HL-60/S4 (cell line): ENCODE measurements around the gene TNFSF11.

Source experiments
- in situ Hi-C: fragments of 300-500 bp; cut with MboI; formaldehyde crosslinking; loops from 2 replicates; pipeline ENCODE4 v1.14.3; 2022; ENCODE audit warnings: low sequenced_read_pairs

Gene TNFSF11

DNA sequence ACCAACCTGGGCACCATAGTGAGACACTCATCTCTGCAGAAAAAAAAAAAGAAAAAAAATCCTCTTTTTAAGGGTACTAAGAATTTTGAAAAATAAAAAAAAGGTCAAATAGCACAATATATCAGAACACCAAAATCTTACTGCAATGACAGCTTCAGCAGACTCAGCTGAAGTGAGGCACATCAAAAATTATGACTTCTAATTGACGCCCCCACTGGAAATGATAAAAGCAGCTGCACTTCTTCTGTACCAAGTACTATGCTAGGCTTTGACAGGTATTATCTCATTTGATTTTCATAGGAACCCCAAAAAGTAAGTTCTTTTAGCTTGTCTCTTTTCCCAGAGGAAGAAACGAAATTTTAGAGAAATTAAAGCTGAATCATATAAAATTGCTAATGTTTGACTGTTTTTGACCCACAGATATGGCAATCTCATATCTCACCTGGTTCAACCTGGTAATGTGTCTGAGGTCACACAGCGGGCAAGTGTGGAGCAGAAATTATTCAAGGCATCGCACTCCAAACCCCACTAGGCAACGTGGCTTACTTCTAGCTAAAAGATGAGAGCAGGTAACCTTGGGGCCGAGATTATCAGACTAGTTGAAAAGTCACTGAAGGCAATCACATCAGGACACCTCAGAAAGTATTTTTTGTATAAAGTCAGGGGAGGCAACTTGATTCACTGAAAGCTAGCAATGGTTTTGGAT, 78.1 kb downstream of the TNFSF11 start:
- in situ Hi-C loops: no loop called here

DNA sequence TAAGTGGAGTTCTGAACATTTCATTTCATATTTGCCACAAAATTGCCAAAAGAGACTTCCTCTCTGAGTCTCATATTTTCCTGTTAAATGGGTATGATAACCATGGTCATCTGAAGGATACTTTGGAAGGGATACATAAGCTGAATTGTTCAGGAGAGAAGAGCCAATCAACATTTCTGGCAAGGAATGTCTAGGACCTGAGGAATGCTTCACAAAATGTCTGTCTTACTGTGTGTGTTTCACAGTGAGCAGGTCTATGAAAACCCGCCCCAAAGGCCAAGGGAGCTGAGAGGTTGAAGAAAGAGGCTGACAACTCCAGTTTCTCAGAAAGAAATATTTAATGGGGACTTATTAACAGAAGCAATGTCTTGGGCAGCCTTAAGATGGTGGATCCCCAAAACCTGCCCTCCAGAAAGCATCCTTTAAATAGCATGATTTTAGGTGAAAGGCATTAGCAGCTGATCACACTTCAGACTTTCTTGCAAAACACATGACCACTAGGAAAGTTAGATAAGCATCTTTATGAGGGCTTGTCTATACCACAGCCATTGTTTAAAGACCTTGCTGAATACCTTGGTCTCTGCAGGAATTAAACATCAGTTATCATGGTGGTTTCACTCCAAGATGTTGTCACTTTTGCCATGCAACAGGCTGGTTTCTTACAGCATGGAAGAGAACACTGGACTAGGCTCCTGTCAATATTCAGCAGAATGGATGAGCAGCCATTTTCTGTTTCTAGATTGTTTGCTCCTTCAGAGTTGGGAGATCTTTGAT, 78.9 kb downstream of the TNFSF11 start:
- in situ Hi-C loops: no loop called here

DNA sequence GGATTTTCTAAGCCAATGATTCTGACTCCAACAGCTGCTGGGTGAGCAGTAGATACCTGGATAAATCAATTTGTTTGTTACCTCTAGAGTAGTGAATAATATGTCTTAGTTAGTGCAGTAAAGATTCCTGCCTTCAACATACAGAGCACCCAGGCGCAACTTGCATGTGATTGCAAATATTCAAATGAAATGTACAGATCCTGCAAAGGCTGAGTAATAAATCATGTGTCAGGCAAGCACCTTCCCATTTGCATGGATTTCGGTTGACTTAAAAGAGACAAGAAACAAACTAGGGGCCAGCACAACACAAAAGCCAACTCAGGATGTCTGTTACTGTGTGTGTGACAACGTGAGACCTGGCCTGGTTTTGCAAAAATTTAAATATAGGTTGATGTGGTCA, 79.7 kb downstream of the TNFSF11 start:
- in situ Hi-C loops: no loop called here

DNA sequence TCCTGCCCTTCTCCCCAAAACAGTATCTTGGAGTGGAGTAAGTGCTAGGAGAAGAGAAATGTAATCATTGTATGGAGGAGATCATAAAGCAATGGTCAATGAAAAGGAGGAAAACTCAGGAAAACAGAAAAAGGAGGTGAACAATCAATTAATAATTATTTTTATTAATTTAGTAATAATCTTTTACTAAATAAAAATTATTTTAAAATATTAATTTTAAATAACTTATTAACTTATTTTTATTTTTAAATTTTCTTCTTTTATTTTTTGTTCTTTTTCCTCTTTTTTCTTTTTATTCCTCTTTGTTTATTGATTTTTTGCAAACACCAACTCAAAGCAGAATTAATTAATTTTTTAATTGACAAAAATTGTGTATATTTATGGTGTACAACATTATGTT, 80.3 kb downstream of the TNFSF11 start:
- in situ Hi-C loops: no loop called here

DNA sequence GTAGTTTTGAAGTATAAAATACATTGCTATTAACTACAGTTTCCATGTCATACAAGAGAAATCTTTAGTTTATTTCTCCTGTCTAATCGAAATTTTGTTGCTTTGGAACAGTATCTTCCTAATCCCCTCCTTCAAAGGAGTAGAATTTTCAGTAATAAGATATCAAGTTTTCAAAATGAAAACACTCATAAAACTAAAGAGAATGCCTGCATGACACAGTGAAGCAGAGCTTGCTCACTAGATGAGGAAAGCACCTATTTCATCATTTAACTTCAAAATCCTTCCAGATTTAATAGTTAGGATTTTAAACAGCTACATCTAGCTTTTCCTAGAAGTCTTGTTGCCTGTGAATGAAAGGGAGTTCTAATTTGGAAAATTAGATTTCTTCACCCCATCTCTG, 80.8 kb downstream of the TNFSF11 start:
- in situ Hi-C loops: no loop called here

DNA sequence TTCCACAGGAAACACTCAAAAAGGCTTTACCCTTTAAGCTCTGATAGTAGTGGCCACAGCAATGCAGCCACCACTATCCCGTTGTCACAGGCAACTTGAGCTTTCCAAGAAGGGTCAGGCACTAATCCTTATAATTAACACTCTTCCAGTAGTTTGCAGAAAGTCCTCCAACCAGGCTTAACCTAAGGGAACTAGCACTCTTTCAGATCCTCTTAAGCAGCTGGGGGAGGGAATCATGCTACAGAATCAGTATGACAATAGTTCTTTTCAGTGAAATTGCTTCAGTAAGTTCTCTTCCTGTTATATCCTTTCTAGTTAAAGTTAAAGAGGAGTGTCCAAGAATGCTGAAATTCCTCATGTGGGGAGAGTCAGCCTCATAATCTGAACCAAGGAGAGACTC, 82.2 kb downstream of the TNFSF11 start:
- in situ Hi-C loops: no loop called here

DNA sequence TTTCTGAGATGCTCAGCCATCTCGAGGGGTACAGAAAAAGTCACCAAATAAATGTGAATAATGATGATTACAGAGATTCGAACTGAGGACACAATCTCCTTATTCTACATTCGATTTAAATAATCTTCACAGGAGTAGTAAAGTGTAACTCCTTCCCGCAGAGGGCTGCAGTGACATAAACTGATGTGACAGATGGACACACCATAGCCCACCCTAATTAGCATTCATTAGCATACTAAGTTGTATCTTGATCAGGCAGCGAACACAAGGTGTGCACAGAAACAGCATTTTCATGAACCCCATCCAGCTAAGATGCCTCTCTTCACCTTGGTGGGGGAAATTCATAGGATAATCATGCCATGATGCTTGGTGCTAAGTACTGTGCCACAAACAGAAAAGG, 83.0 kb downstream of the TNFSF11 start:
- in situ Hi-C loops: no loop called here
